SK-N-SH (cell line): ENCODE data around the gene G6PD. TPM values are rescaled to one million over a fixed set of nuclear protein-coding genes. Genes with fewer than 3 reads are reported as not detected.

Experiments
- CTCF ChIA-PET: fragments of 300-600, 350-600 bp; formaldehyde crosslinking; extraction: SDS; loops from one replicate; lab custom pipeline; 2021; lab: Yijun Ruan, JAX
- POLR2A ChIA-PET: fragments of 350-600 bp; sonication (Branson Sonifier 250); formaldehyde crosslinking; extraction: SDS; loops from one replicate; lab custom pipeline; 2020; ENCODE audit warnings: antibody characterized with exemption, inconsistent platforms; lab: Yijun Ruan, JAX
- DNase-seq: peaks from one replicate; pipeline ENCODE4 v3.0.0; 2012
- H2AFZ ChIP-seq: fragments of 200-600 bp; sonication (generic); 2 replicates; pipeline ENCODE4 v1.8.1; 2016; ENCODE audit warnings: antibody characterized with exemption, mild to moderate bottlenecking, low read depth
- H3F3A ChIP-seq: fragments of 200-600 bp; sonication (generic); replicated peaks from 2 replicates; pipeline ENCODE3; 2016; ENCODE audit warnings: antibody characterized with exemption, mild to moderate bottlenecking; ENCODE audit not compliant: insufficient read depth
- H3K27ac ChIP-seq, 2 experiments: fragments of 200-500 bp in 1 of 2; fragments of 200-600 bp in 1 of 2; sonication (Bioruptor generic) in 1 of 2; sonication (generic), shearing (Covaris generic) in 1 of 2; 2 replicates each; pipeline versions ENCODE4 v1.5.1 to v1.6.1; 2014 to 2016; ENCODE audit warnings: low read depth in 2 of 2, inconsistent platforms in 1 of 2, low read length in 1 of 2, mild to moderate bottlenecking in 1 of 2, mixed read lengths in 1 of 2
- H3K27me3 ChIP-seq: fragments of 200-600 bp; sonication (generic), shearing (Covaris generic); 2 replicates; pipeline ENCODE4 v1.6.1; 2016; ENCODE audit warnings: mixed run types; ENCODE audit not compliant: insufficient read depth
- H3K36me3 ChIP-seq, 2 experiments: fragments of 200-500 bp in 1 of 2; fragments of 200-600 bp in 1 of 2; sonication (Bioruptor generic) in 1 of 2; sonication (generic) in 1 of 2; replicated peaks in 1 of 2; 2 replicates each; pipeline versions ENCODE3 to v1.5.1; 2014 to 2016; ENCODE audit warnings: low read length in 1 of 2, mild to moderate bottlenecking in 1 of 2; ENCODE audit not compliant: insufficient read depth in 2 of 2, control insufficient read depth in 1 of 2
- H3K4me1 ChIP-seq, 2 experiments: fragments of 200-500 bp in 1 of 2; fragments of 200-600 bp in 1 of 2; sonication (Bioruptor generic) in 1 of 2; sonication (generic), shearing (Covaris generic) in 1 of 2; 2 replicates each; pipeline versions ENCODE4 v1.5.1 to v1.6.1; 2014 to 2016; ENCODE audit warnings: low read depth in 1 of 2, low read length in 1 of 2, mixed run types in 1 of 2; ENCODE audit not compliant: insufficient read depth in 2 of 2, control insufficient read depth in 1 of 2
- H3K4me2 ChIP-seq: fragments of 200-600 bp; sonication (generic), shearing (Covaris generic); 2 replicates; pipeline ENCODE4 v1.6.1; 2017; ENCODE audit warnings: mixed run types
- H3K4me3 ChIP-seq, 2 experiments: fragments of 200-500 bp in 1 of 2; fragments of 200-600 bp in 1 of 2; sonication (Bioruptor generic) in 1 of 2; sonication (generic), shearing (Covaris generic) in 1 of 2; 2 replicates each; pipeline versions ENCODE4 v1.5.1 to v1.8.1; 2014 to 2016; ENCODE audit warnings: low read depth in 2 of 2, inconsistent platforms in 1 of 2, low read length in 1 of 2, mild to moderate bottlenecking in 1 of 2, mixed read lengths in 1 of 2, moderate library complexity in 1 of 2
- H3K79me2 ChIP-seq: fragments of 200-600 bp; sonication (generic); 2 replicates; pipeline ENCODE4 v1.8.1; 2017; ENCODE audit warnings: mild to moderate bottlenecking; ENCODE audit not compliant: insufficient read depth
- H3K9ac ChIP-seq: fragments of 200-600 bp; sonication (generic); 2 replicates; pipeline ENCODE4 v1.6.1; 2017; ENCODE audit warnings: mixed run types
- H3K9me2 ChIP-seq: fragments of 200-600 bp; sonication (generic); 2 replicates; pipeline ENCODE4 v1.6.1; 2017; ENCODE audit warnings: mixed run types
- H3K9me3 ChIP-seq: fragments of 200-600 bp; sonication (generic); 2 replicates; pipeline ENCODE4 v1.6.1; 2017; ENCODE audit warnings: mixed run types, mild to moderate bottlenecking, moderate library complexity
- H4K20me1 ChIP-seq: fragments of 200-600 bp; sonication (generic); 2 replicates; pipeline ENCODE4 v1.6.1; 2017; ENCODE audit warnings: mild to moderate bottlenecking, mixed run types; ENCODE audit not compliant: insufficient read depth
- CHD2 ChIP-seq: fragments of 150-350 bp; IDR thresholded peaks from 2 replicates; pipeline ENCODE4 v1.6.1; 2018; ENCODE audit warnings: low read length; ENCODE audit not compliant: partially characterized antibody
- ELF1 ChIP-seq: IDR thresholded peaks from 2 replicates; pipeline ENCODE4 v1.4.0; 2012
- EP300 ChIP-seq, 2 experiments: IDR thresholded peaks; 2 replicates each; pipeline versions ENCODE4 v1.4.0 to v1.6.1; 2012; ENCODE audit warnings: borderline replicate concordance in 1 of 2, low read depth in 1 of 2, low read length in 1 of 2
- EZH2phosphoT487 ChIP-seq: fragments of 200-600 bp; sonication (generic); IDR thresholded peaks from 2 replicates; pipeline ENCODE4 v1.6.1; 2017; ENCODE audit warnings: low read depth, mixed run types, mild to moderate bottlenecking, antibody characterized with exemption, moderate library complexity, borderline replicate concordance
- FOXJ3 ChIP-seq: sonication (generic); formaldehyde crosslinking; IDR thresholded peaks from 2 replicates; pipeline ENCODE4 v1.5.1; 2020; ENCODE audit warnings: mild to moderate bottlenecking, missing genetic modification reagents
- FOXM1 ChIP-seq: IDR thresholded peaks from 2 replicates; pipeline ENCODE4 v1.4.0; 2012; ENCODE audit warnings: low read depth, mild to moderate bottlenecking
- GATA2 ChIP-seq: sonication (generic); formaldehyde crosslinking; IDR thresholded peaks from 2 replicates; pipeline ENCODE4 v1.5.0; 2020; ENCODE audit warnings: mild to moderate bottlenecking, missing genetic modification reagents
- MEF2A ChIP-seq: IDR thresholded peaks from 2 replicates; pipeline ENCODE4 v1.4.0; 2012; ENCODE audit warnings: low read depth, borderline replicate concordance
- NFIC ChIP-seq: IDR thresholded peaks from 2 replicates; pipeline ENCODE4 v1.4.0; 2012; ENCODE audit warnings: borderline replicate concordance
- RAD21 ChIP-seq: IDR thresholded peaks from 2 replicates; pipeline ENCODE4 v1.6.1; 2012; ENCODE audit warnings: mild to moderate bottlenecking, low read length
- REST ChIP-seq: IDR thresholded peaks from 2 replicates; pipeline ENCODE4 v1.6.1; 2012; ENCODE audit warnings: mild to moderate bottlenecking, low read depth, low read length, moderate library complexity
- RXRA ChIP-seq: IDR thresholded peaks from 2 replicates; pipeline ENCODE4 v1.4.0; 2012; ENCODE audit warnings: low read depth, mild to moderate bottlenecking, borderline replicate concordance
- TEAD4 ChIP-seq: IDR thresholded peaks from 2 replicates; pipeline ENCODE4 v1.4.0; 2012; ENCODE audit warnings: mild to moderate bottlenecking, borderline replicate concordance; ENCODE audit not compliant: insufficient read depth
- USF1 ChIP-seq: IDR thresholded peaks from 2 replicates; pipeline ENCODE4 v1.4.0; 2012; ENCODE audit warnings: low read depth, borderline replicate concordance
- WGBS: methylation state at CpG from one replicate; pipeline ENCODE4 v1.1.6; 2017; ENCODE audit warnings: low lambda C conversion rate; 5-methylcytosine and 5-hydroxymethylcytosine counted together
- polyA plus RNA-seq, 3 experiments: library from polyadenylated mRNA; depleted of rRNA; stranded (reverse); fragments of >200 nt; gene quantifications; 2 replicates each; pipeline ENCODE4 v1.2.3, GENCODE V29; 2012
- TF ChIP-seq, protein P1 (sequence below): IDR thresholded peaks from 2 replicates; pipeline ENCODE4 v1.4.0; 2012; ENCODE audit warnings: low read depth
- TF ChIP-seq, protein P2 (sequence below): fragments of 150-350 bp; IDR thresholded peaks from 2 replicates; pipeline ENCODE4 v1.6.1; 2016; ENCODE audit warnings: mild to moderate bottlenecking, low read depth, low read length

The G6PD gene
- polyA plus RNA-seq, 1 of the 3 experiments (the other 2 are of a cell fraction): 131 TPM

DNA sequence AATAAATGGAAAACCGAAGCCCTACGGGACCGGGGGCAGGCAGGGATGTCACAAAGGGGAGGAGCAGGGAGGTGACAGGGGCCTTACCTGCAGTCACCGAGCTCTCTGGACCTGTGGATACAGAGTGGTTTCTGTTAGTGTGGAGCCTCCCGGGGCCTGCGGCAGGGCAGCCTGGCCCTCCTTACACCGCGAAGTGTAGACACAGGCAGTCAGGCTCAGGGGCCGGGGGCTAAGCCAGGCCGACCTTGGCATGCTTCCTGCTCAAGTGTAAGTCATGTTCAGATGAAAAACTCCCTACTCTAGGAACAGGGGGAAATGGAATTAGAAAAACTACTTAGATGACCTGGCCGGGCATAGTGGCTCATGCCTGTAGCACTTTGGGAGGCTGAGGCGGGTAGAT lies 34.9 kb downstream of the G6PD start:
- Histone ChIP-seq H3K4me1 (peaks cover 0 to 5% of the 10 kb centered on the region in 2 experiments; a peak in 1 of 4 replicates), H2AFZ (no peak overlapping the region), H3K79me2 (peaks cover 6% of the 10 kb centered on the region), H3K4me2 (no peak overlapping the region), H3K27me3 (no peaks in the 10 kb centered on the region; the same call in 1 of the 2 replicates), H3K9me3 (no peaks in the 10 kb centered on the region), H3K9ac (no peak overlapping the region), H3K36me3 (no peaks in the 10 kb centered on the region), H3K27ac (no peak overlapping the region), H4K20me1 (no peaks in the 10 kb centered on the region), H3K9me2 (no peaks in the 10 kb centered on the region), H3K4me3 (no peak overlapping the region), H3F3A (no peaks in the 10 kb centered on the region)
- no peak for TF ChIP-seq USF1
- no peak for TF ChIP-seq NFIC
- no peak for TF ChIP-seq GATA2 (CRISPR knock-in tag)
- no peak for TF ChIP-seq EZH2phosphoT487
- TF ChIP-seq TEAD4: no peak
- TF ChIP-seq RXRA: no peak
- TF ChIP-seq ELF1: no peak
- no peak for TF ChIP-seq FOXJ3 (CRISPR knock-in tag)
- TF ChIP-seq REST: no peak
- ChIA-PET POLR2A (no interaction called here), CTCF (no interaction called here)
- 55% methylated on average over 12 of the region's 12 CpGs for WGBS
- no peak for DNase-seq

DNA sequence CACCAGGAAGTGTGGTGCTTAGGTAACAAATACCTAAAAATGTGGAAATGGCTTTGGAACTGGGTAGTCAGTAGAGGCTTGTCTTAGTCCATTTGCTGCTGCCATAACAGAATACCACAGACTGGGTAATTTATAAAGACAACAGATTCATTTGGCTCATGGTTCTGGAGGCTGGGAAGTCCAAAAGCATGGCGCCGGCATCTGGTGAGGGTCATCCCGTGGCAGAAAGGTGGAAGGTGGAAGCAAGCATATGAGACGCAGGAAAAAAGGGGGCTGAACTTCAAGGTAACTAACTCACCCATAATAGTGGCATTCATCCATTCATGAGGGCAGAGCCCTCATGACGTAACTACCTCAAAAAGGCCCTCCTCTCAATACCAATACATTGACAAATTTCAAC lies 37.2 kb downstream of the G6PD start:
- 69% methylated on average over 5 of the region's 5 CpGs for WGBS
- H3K4me3 ChIP-seq: no peak overlapping the region
- TF ChIP-seq, protein P1, sequence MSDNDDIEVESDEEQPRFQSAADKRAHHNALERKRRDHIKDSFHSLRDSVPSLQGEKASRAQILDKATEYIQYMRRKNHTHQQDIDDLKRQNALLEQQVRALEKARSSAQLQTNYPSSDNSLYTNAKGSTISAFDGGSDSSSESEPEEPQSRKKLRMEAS: no peak
- TF ChIP-seq FOXM1 (no peak), MEF2A (no peak), EP300 (IDR thresholded peaks at IDR 0.05; ENCODE audit: borderline replicate concordance in 1 of 2, low read depth in 1 of 2, low read length in 1 of 2) (no peak), RAD21 (no peak), CHD2 (no peak)
- TF ChIP-seq, protein P2, sequence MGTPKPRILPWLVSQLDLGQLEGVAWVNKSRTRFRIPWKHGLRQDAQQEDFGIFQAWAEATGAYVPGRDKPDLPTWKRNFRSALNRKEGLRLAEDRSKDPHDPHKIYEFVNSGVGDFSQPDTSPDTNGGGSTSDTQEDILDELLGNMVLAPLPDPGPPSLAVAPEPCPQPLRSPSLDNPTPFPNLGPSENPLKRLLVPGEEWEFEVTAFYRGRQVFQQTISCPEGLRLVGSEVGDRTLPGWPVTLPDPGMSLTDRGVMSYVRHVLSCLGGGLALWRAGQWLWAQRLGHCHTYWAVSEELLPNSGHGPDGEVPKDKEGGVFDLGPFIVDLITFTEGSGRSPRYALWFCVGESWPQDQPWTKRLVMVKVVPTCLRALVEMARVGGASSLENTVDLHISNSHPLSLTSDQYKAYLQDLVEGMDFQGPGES: no peak
- no peaks in the 10 kb centered on the region for H4K20me1 ChIP-seq
- H3K9me3 ChIP-seq: no peaks in the 10 kb centered on the region
- DNase-seq: no peak
- H3K27ac ChIP-seq: no peak overlapping the region
- H3K79me2 ChIP-seq: no peaks in the 10 kb centered on the region
- no peaks in the 10 kb centered on the region; the same call in 1 of the 2 replicates for H3K27me3 ChIP-seq
- H3K4me2 ChIP-seq: no peak overlapping the region
- no peaks in the 10 kb centered on the region for H3K9me2 ChIP-seq
- CTCF ChIA-PET: no interaction called here
- H2AFZ ChIP-seq: no peak overlapping the region
- POLR2A ChIA-PET: no interaction called here
- H3K4me1 ChIP-seq: no peaks in the 10 kb centered on the region
- no peak overlapping the region for H3K9ac ChIP-seq
- H3F3A ChIP-seq: no peaks in the 10 kb centered on the region
- H3K36me3 ChIP-seq: no peaks in the 10 kb centered on the region
